Measurements from ENCODE around the gene PLCG1.
A peak's percentile ranks its signal among the peaks of the same experiment; 100 is the strongest.

PLCG1 gene

GRCh38 chr20:41142245-41142644, 4.9 kb downstream of the PLCG1 start:
- no peak for DNase-seq (ENCODE audit: low spot score)

- no peak for DNase-seq (ENCODE audit: low spot score)
Observed at GRCh38 chr20:41142919-41143318, 5.6 kb downstream of the PLCG1 start.

GRCh38 chr20:41143354-41143753, 6.0 kb downstream of the PLCG1 start:
- no peak for DNase-seq (ENCODE audit: low spot score)

GRCh38 chr20:41145317-41145716, 8.0 kb downstream of the PLCG1 start:
- no peak for DNase-seq (ENCODE audit: low spot score)

- DNase-seq (ENCODE audit: low spot score): no peak
Observed at GRCh38 chr20:41145821-41146620, 8.7 kb downstream of the PLCG1 start.

- DNase-seq (ENCODE audit: low spot score): peak; percentile 91
Observed at GRCh38 chr20:41147767-41148191, 10.4 kb downstream of the PLCG1 start.

GRCh38 chr20:41148942-41149341, 11.6 kb downstream of the PLCG1 start:
- no peak for DNase-seq (ENCODE audit: low spot score)

GRCh38 chr20:41150664-41151063, 13.3 kb downstream of the PLCG1 start:
- DNase-seq (ENCODE audit: low spot score): peak; percentile 84

GRCh38 chr20:41151134-41151869, 14.0 kb downstream of the PLCG1 start:
- DNase-seq (ENCODE audit: low spot score): no peak

GRCh38 chr20:41152108-41152757, 14.9 kb downstream of the PLCG1 start:
- no peak for DNase-seq (ENCODE audit: low spot score)

- DNase-seq (ENCODE audit: low spot score): no peak
Observed at GRCh38 chr20:41154436-41155176, 17.3 kb downstream of the PLCG1 start.

- DNase-seq (ENCODE audit: low spot score): no peak
Observed at GRCh38 chr20:41155261-41155660, 17.9 kb downstream of the PLCG1 start.

- DNase-seq (ENCODE audit: low spot score): no peak
Observed at GRCh38 chr20:41158082-41158625, 20.8 kb downstream of the PLCG1 start.

- no peak for DNase-seq (ENCODE audit: low spot score)
Observed at GRCh38 chr20:41159547-41159946, 22.2 kb downstream of the PLCG1 start.

GRCh38 chr20:41160686-41161085, 23.3 kb downstream of the PLCG1 start:
- DNase-seq (ENCODE audit: low spot score): no peak

- DNase-seq (ENCODE audit: low spot score): no peak
Observed at GRCh38 chr20:41161886-41162285, 24.5 kb downstream of the PLCG1 start.

GRCh38 chr20:41162396-41162795, 25.1 kb downstream of the PLCG1 start:
- no peak for DNase-seq (ENCODE audit: low spot score)

GRCh38 chr20:41163821-41164220, 26.5 kb downstream of the PLCG1 start:
- DNase-seq (ENCODE audit: low spot score): no peak

GRCh38 chr20:41165001-41165882, 27.9 kb downstream of the PLCG1 start:
- no peak for DNase-seq (ENCODE audit: low spot score)

GRCh38 chr20:41166201-41167117, 29.1 kb downstream of the PLCG1 start:
- no peak for DNase-seq (ENCODE audit: low spot score)

Data from kidney capillary endothelial cell (primary cell).